ENCODE results near the gene ARL5C.
"Not testable (repeated sequence)": the region's sequence is repeated elsewhere in the genome, so short reads cannot be mapped to it uniquely, and the experiment has no call there.

ARL5C gene

GRCh38 chr17:39141294-39141693 is 24.7 kb downstream of the ARL5C start:
- DNase-seq (ENCODE audit: low read depth in 2 of 2): no peak

- DNase-seq (ENCODE audit: low read depth in 2 of 2): no peak
Measured at GRCh38 chr17:39139561-39139960, 26.4 kb downstream of the ARL5C start.

GRCh38 chr17:39139161-39139511 is 26.8 kb downstream of the ARL5C start:
- DNase-seq (ENCODE audit: low read depth in 2 of 2): no peak

GRCh38 chr17:39138431-39139160 is 27.4 kb downstream of the ARL5C start:
- no peak for DNase-seq (ENCODE audit: low read depth in 2 of 2)

- DNase-seq (ENCODE audit: low read depth in 2 of 2): no peak
Measured at GRCh38 chr17:39134878-39135277, 31.1 kb downstream of the ARL5C start.

GRCh38 chr17:39132192-39132610 is 33.8 kb downstream of the ARL5C start:
- DNase-seq (ENCODE audit: low read depth in 2 of 2): no peak

GRCh38 chr17:39131616-39132015 is 34.3 kb downstream of the ARL5C start:
- DNase-seq (ENCODE audit: low read depth in 2 of 2): no peak

GRCh38 chr17:39130205-39130604 is 35.8 kb downstream of the ARL5C start:
- DNase-seq (ENCODE audit: low read depth in 2 of 2): no peak

- DNase-seq (ENCODE audit: low read depth in 2 of 2): not testable (repeated sequence)
Measured at GRCh38 chr17:39129544-39129943, 36.4 kb downstream of the ARL5C start.

GRCh38 chr17:39126436-39126835 is 39.5 kb downstream of the ARL5C start:
- no peak for DNase-seq (ENCODE audit: low read depth in 2 of 2)

- DNase-seq (ENCODE audit: low read depth in 2 of 2): no peak
Measured at GRCh38 chr17:39125143-39125875, 40.7 kb downstream of the ARL5C start.

- no peak for DNase-seq (ENCODE audit: low read depth in 2 of 2)
Measured at GRCh38 chr17:39123627-39124026, 42.3 kb downstream of the ARL5C start.

GRCh38 chr17:39122991-39123390 is 43.0 kb downstream of the ARL5C start:
- DNase-seq (ENCODE audit: low read depth in 2 of 2): no peak

- not testable (repeated sequence) for DNase-seq (ENCODE audit: low read depth in 2 of 2)
Measured at GRCh38 chr17:39121919-39122318, 44.0 kb downstream of the ARL5C start.

- DNase-seq (ENCODE audit: low read depth in 2 of 2): no peak
Measured at GRCh38 chr17:39118674-39119419, 47.1 kb downstream of the ARL5C start.

GRCh38 chr17:39116224-39116623 is 49.7 kb downstream of the ARL5C start:
- DNase-seq (ENCODE audit: low read depth in 2 of 2): no peak

GRCh38 chr17:39115135-39115534 is 50.8 kb downstream of the ARL5C start:
- DNase-seq (ENCODE audit: low read depth in 2 of 2): no peak

GRCh38 chr17:39114723-39115122 is 51.2 kb downstream of the ARL5C start:
- no peak for DNase-seq (ENCODE audit: low read depth in 2 of 2)

- DNase-seq (ENCODE audit: low read depth in 2 of 2): no peak
Measured at GRCh38 chr17:39113871-39114270, 52.1 kb downstream of the ARL5C start.

- no peak for DNase-seq (ENCODE audit: low read depth in 2 of 2)
Measured at GRCh38 chr17:39110435-39111136, 55.4 kb downstream of the ARL5C start.

- DNase-seq (ENCODE audit: low read depth in 2 of 2): no peak
Measured at GRCh38 chr17:39108461-39109375, 57.2 kb downstream of the ARL5C start.

All from activated CD4-positive, alpha-beta T cell treated with anti-CD3 and anti-CD28 coated beads for 24 hours (primary cell).